MCF 10A (cell line): ENCODE data around the gene PRKD1. TPM values are rescaled to one million over a fixed set of nuclear protein-coding genes. Genes with fewer than 3 reads are reported as not detected.
"Not testable (repeated sequence)": the region's sequence is repeated elsewhere in the genome, so short reads cannot be mapped to it uniquely, and the experiment has no call there.

Source experiments
- BruUV-seq: library from RNA; stranded (reverse); fragments of 400-500 nt; replicated peaks from 2 replicates; lab custom pipeline; 2021; lab: Mats Ljungman, UMichigan
- CTCF ChIA-PET: fragments of 300-600 bp; sonication (Branson Sonifier 250); formaldehyde crosslinking; extraction: SDS; loops from one replicate; lab custom pipeline; 2021; ENCODE audit warnings: antibody characterized with exemption, inconsistent platforms; lab: Yijun Ruan, JAX
- POLR2A ChIA-PET: fragments of 300-600, 350-650 bp; sonication (Branson Sonifier 250); formaldehyde crosslinking; extraction: SDS; loops from one replicate; lab custom pipeline; 2020; ENCODE audit warnings: antibody characterized with exemption, inconsistent platforms; lab: Yijun Ruan, JAX
- DNase-seq: peaks from one replicate; pipeline ENCODE4 v3.0.0-alpha.2; 2018; ENCODE audit not compliant: unreplicated experiment
- H3K27ac Mint-ChIP-seq: one replicate; pipeline ENCODE4 v1.8.0; 2022; ENCODE audit warnings: mild to moderate bottlenecking, low read depth, mixed read lengths; ENCODE audit not compliant: unreplicated experiment
- H3K27me3 Mint-ChIP-seq: one replicate; pipeline ENCODE4 v1.8.0; 2022; ENCODE audit warnings: mixed read lengths; ENCODE audit not compliant: insufficient read depth, unreplicated experiment
- H3K36me3 Mint-ChIP-seq: one replicate; pipeline ENCODE4 v1.8.0; 2022; ENCODE audit warnings: mild to moderate bottlenecking, moderate library complexity, mixed read lengths; ENCODE audit not compliant: insufficient read depth, unreplicated experiment
- H3K4me1 Mint-ChIP-seq: one replicate; pipeline ENCODE4 v1.8.0; 2022; ENCODE audit warnings: mixed read lengths; ENCODE audit not compliant: insufficient read depth, unreplicated experiment
- H3K4me3 Mint-ChIP-seq: one replicate; pipeline ENCODE4 v1.8.0; 2022; ENCODE audit warnings: mild to moderate bottlenecking, moderate library complexity, mixed read lengths; ENCODE audit not compliant: unreplicated experiment
- H3K9me3 Mint-ChIP-seq: one replicate; pipeline ENCODE4 v1.8.0; 2022; ENCODE audit warnings: mixed read lengths; ENCODE audit not compliant: unreplicated experiment
- CTCF ChIP-seq: fragments of 200-600 bp; IDR thresholded peaks from one replicate; pipeline ENCODE4 v1.8.0; 2022; ENCODE audit warnings: antibody characterized with exemption, mild to moderate bottlenecking; ENCODE audit not compliant: unreplicated experiment
- intact Hi-C: fragments of 100-400 bp; cut with micrococcal nuclease; formaldehyde crosslinking; loops from 2 replicates; pipeline ENCODE4 v1.14.1; 2022
- total RNA-seq: library from RNA; stranded (reverse); gene quantifications from 2 replicates; pipeline ENCODE4 v1.2.3, GENCODE V29; 2022

The PRKD1 gene
- total RNA-seq, 1 experiment from 2014 or later = 8.8 TPM

GRCh38 chr14:29858299-29858698, 69.3 kb downstream of the PRKD1 start:
- intact Hi-C loops = no loop called here
- Mint-ChIP-seq H3K9me3 (peaks cover 8% of the 10 kb centered on the region), H3K27ac (peak overlapping the region; percentile 35), H3K27me3 (no peaks in the 10 kb centered on the region), H3K36me3 (no peaks in the 10 kb centered on the region), H3K4me1 (no peaks in the 10 kb centered on the region), H3K4me3 (no peak overlapping the region)
- no peak for TF ChIP-seq CTCF
- DNase-seq = no peak
- POLR2A ChIA-PET = no interaction called here
- no TSS peak for BruUV-seq
- CTCF ChIA-PET = no interaction called here

GRCh38 chr14:29857551-29857950, 70.1 kb downstream of the PRKD1 start:
- CTCF ChIA-PET = no interaction called here
- POLR2A ChIA-PET = no interaction called here
- no TSS peak for BruUV-seq
- Mint-ChIP-seq H3K4me1 (peaks cover 2% of the 10 kb centered on the region), H3K27ac (no peak overlapping the region), H3K27me3 (no peaks in the 10 kb centered on the region), H3K36me3 (no peaks in the 10 kb centered on the region), H3K4me3 (no peak overlapping the region), H3K9me3 (peaks cover 12% of the 10 kb centered on the region)
- TF ChIP-seq CTCF = no peak
- no peak for DNase-seq
- intact Hi-C loops = no loop called here

GRCh38 chr14:29856516-29856915, 71.1 kb downstream of the PRKD1 start:
- Mint-ChIP-seq H3K4me1 (peaks cover 7% of the 10 kb centered on the region), H3K36me3 (no peaks in the 10 kb centered on the region), H3K27ac (no peak overlapping the region), H3K9me3 (peaks cover 22% of the 10 kb centered on the region), H3K27me3 (no peaks in the 10 kb centered on the region), H3K4me3 (no peak overlapping the region)
- intact Hi-C loops = no loop called here
- BruUV-seq = no TSS peak
- no peak for TF ChIP-seq CTCF
- ChIA-PET CTCF (no interaction called here), POLR2A (no interaction called here)
- DNase-seq = no peak

- H3K4me3 Mint-ChIP-seq, intact Hi-C loops, H3K27me3 Mint-ChIP-seq, H3K27ac Mint-ChIP-seq, DNase-seq, BruUV-seq, CTCF ChIA-PET, H3K36me3 Mint-ChIP-seq: not testable (repeated sequence)
- POLR2A ChIA-PET = interaction anchor here (1.4 kb wide), 1 partner anchor 11 kb away, joined by 6 read pairs; no protein-coding TSS in a partner anchor
- H3K9me3 Mint-ChIP-seq = peaks cover 23% of the 10 kb centered on the region
- H3K4me1 Mint-ChIP-seq = peaks cover 13% of the 10 kb centered on the region
These were observed 74.0 kb downstream of the PRKD1 start for GRCh38 chr14:29853691-29854090.

- no peaks in the 10 kb centered on the region for H3K27me3 Mint-ChIP-seq
- H3K9me3 Mint-ChIP-seq = peaks cover 23% of the 10 kb centered on the region
- H3K4me3 Mint-ChIP-seq = no peak overlapping the region
- H3K36me3 Mint-ChIP-seq = no peaks in the 10 kb centered on the region
- DNase-seq = no peak
- ChIA-PET CTCF (interaction anchor here (0.7 kb wide), 1 partner anchor 9 kb away, joined by 3 read pairs; no protein-coding TSS in a partner anchor), POLR2A (interaction anchor here (1.4 kb wide), 1 partner anchor 11 kb away, joined by 6 read pairs; no protein-coding TSS in a partner anchor)
- intact Hi-C loops = no loop called here
- TF ChIP-seq CTCF = no peak
- BruUV-seq = no TSS peak
- no peak overlapping the region for H3K27ac Mint-ChIP-seq
- peaks cover 13% of the 10 kb centered on the region for H3K4me1 Mint-ChIP-seq
These were observed 74.4 kb downstream of the PRKD1 start for GRCh38 chr14:29853272-29853671.
